BE2C (cell line): ENCODE measurements around the gene KCNJ10.

Source experiments
- DNase-seq: peaks from one replicate; pipeline ENCODE4 v3.0.0-alpha.2; 2020
- H3K27me3 ChIP-seq: fragments of 250-450 bp; sonication (Bioruptor Pico); 2 replicates; pipeline ENCODE4 v1.5.1; 2020; ENCODE audit warnings: mild to moderate bottlenecking
- H3K36me3 ChIP-seq: fragments of 250-450 bp; sonication (Bioruptor Pico); 2 replicates; pipeline ENCODE4 v1.5.1; 2020; ENCODE audit warnings: mild to moderate bottlenecking
- H3K4me1 ChIP-seq: fragments of 250-450 bp; sonication (Bioruptor Pico); 2 replicates; pipeline ENCODE4 v1.5.1; 2020
- H3K4me3 ChIP-seq: 2 replicates; pipeline ENCODE4 v1.5.1; 2011; ENCODE audit warnings: low read depth, low read length
- H3K9me3 ChIP-seq: fragments of 250-450 bp; sonication (Bioruptor Pico); 2 replicates; pipeline ENCODE4 v1.5.1; 2020
- CTCF ChIP-seq: IDR thresholded peaks from 2 replicates; pipeline ENCODE4 v1.5.1; 2012; ENCODE audit warnings: mild to moderate bottlenecking, low read depth, low read length

KCNJ10 gene

DNA sequence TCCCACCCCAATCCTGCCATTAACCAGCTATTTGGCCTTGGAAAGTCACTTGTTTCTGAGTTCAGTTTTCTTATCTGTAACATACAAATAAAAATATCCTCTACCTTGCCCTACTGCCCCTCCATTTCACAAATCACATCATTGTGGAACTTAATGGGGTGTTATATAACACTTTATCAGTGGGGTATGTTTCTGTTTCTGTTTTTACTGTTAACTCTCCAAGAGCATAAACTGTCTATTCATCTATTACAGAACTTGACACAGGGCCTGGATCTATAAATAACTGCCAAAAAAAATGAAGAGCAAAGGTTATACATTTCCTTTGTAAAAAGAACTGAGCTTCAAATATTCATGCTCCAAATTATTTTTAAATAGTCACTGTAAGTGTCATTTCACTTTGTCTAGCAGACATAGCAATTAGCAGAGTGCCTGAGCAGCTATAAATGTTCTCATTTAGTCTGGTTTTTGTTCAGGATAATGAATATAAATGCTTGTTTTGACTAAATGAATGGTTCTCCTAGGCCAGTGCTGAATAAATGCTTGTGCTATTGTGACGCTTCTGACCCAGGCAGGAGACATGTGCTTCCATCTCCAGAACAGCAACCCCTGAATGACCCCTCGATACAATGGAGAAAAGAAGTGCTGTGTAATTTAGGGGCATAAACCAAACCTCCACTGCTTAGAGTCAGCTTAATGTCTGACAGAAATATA is 45.6 kb downstream of the KCNJ10 start:
- no peaks in the 10 kb centered on the region; the same call in 1 of the 2 replicates for H3K27me3 ChIP-seq
- TF ChIP-seq CTCF, result no peak
- H3K36me3 ChIP-seq, result no peaks in the 10 kb centered on the region
- no peaks in the 10 kb centered on the region for H3K9me3 ChIP-seq
- no peak overlapping the region for H3K4me3 ChIP-seq
- H3K4me1 ChIP-seq, result 0 out of 2 replicates have a peak, but pooled peaks cover 3% of the 10 kb centered on the region
- DNase-seq, result no peak

GRCh38 chr1:160022330-160023310 is 47.3 kb downstream of the KCNJ10 start:
- H3K27me3 ChIP-seq, result peaks cover 7% of the 10 kb centered on the region
- no peak for DNase-seq
- H3K9me3 ChIP-seq, result no peaks in the 10 kb centered on the region
- no peak for TF ChIP-seq CTCF
- H3K36me3 ChIP-seq, result no peaks in the 10 kb centered on the region
- H3K4me1 ChIP-seq, result 0 out of 2 replicates have a peak, but pooled peaks cover 3% of the 10 kb centered on the region
- H3K4me3 ChIP-seq, result no peak overlapping the region

DNA sequence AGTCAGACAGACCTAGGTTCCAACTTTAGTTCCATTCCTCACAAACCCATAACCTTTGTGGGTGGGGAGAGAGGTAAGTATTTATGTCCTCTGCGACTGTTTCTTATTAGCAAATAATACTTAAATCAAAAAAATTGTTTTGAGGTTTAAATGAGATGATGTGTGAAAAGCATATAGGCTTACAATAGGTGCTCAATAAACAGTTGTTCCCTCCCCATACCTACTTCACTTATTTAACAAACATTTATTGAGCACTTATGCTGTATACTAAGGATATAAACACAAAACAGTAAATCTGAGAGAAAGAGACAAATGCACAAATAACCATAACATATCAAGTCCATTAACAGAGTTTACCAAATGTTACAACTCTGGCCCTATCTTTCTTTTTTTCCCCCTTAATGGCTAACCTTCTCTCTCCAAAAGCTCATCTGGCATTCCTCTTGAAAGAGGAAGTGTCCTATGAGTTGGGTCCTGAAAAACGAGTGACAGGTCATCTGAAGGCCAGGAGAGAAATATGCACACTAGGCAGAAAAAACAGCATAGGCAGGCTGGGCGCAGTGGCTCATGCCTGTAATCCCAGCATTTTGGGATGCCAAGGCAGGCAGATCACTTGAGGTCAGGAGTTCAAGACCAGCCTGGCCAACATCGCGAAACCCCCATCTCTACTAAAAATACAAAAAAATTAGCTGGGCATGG is 48.4 kb downstream of the KCNJ10 start:
- DNase-seq, result no peak

GRCh38 chr1:160020196-160020595 is 49.8 kb downstream of the KCNJ10 start:
- no peak overlapping the region for H3K4me3 ChIP-seq
- H3K27me3 ChIP-seq, result peaks cover 11% of the 10 kb centered on the region
- H3K4me1 ChIP-seq, result 0 out of 2 replicates have a peak, but pooled peaks cover 3% of the 10 kb centered on the region
- no peaks in the 10 kb centered on the region for H3K9me3 ChIP-seq
- no peak for TF ChIP-seq CTCF
- no peaks in the 10 kb centered on the region for H3K36me3 ChIP-seq
- DNase-seq, result no peak

More for the DNA sequence above, 48.4 kb downstream of the KCNJ10 start:
- H3K4me1 ChIP-seq, result 0 out of 2 replicates have a peak, but pooled peaks cover 3% of the 10 kb centered on the region
- no peaks in the 10 kb centered on the region for H3K9me3 ChIP-seq
- peaks cover 11% of the 10 kb centered on the region for H3K27me3 ChIP-seq
- TF ChIP-seq CTCF, result no peak
- no peak overlapping the region for H3K4me3 ChIP-seq
- H3K36me3 ChIP-seq, result no peaks in the 10 kb centered on the region

DNA sequence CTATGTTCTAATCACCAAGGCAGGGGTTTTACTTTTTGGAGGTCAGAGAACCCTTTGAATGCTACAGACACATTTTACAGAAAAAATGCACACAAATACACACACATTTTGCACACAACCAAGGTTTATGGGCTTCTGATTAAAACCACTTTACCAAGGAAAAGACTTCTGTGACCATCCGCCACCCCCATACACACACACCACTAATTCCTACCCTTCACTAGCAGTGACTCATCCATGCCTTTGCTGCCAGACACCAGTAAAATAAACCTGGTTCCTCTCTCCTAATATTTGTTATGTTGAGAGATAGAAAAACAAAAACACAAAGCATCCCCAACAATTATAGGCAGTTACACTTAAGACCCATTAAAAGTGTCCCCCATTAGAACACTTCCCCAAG is 51.1 kb downstream of the KCNJ10 start:
- no peak for DNase-seq

More for the DNA sequence above, 51.1 kb downstream of the KCNJ10 start:
- no peak for TF ChIP-seq CTCF
- Histone ChIP-seq H3K9me3 (no peaks in the 10 kb centered on the region), H3K4me3 (no peak overlapping the region), H3K4me1 (0 out of 2 replicates have a peak, but pooled peaks cover 3% of the 10 kb centered on the region), H3K36me3 (no peaks in the 10 kb centered on the region), H3K27me3 (peaks cover 20% of the 10 kb centered on the region)
